DMS79 (cell line): ENCODE data around the gene ZSCAN1.

Source experiments
- DNase-seq: peaks from one replicate; lab custom pipeline; 2025; lab: John Stamatoyannopoulos, UW

Gene ZSCAN1, protein sequence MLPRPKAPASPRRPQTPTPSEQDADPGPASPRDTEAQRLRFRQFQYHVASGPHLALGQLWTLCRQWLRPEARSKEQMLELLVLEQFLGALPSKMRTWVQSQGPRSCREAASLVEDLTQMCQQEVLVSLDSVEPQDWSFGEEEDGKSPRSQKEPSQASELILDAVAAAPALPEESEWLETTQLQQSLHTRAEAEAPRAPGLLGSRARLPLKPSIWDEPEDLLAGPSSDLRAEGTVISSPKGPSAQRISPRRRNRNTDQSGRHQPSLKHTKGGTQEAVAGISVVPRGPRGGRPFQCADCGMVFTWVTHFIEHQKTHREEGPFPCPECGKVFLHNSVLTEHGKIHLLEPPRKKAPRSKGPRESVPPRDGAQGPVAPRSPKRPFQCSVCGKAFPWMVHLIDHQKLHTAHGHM

GRCh38 chr19:58033741-58034476 is at the start of gene ZSCAN1:
TSS of gene ZSCAN1 (plus strand) at chr19:58034025. CDS start at chr19:58037837, 3,812 bp downstream.
- peak; percentile 53 for DNase-seq

GRCh38 chr19:57992841-57993240 is 41.0 kb upstream of the ZSCAN1 start:
- no peak for DNase-seq

GRCh38 chr19:58000677-58001076 is 33.1 kb upstream of the ZSCAN1 start:
- DNase-seq = no peak

DNA sequence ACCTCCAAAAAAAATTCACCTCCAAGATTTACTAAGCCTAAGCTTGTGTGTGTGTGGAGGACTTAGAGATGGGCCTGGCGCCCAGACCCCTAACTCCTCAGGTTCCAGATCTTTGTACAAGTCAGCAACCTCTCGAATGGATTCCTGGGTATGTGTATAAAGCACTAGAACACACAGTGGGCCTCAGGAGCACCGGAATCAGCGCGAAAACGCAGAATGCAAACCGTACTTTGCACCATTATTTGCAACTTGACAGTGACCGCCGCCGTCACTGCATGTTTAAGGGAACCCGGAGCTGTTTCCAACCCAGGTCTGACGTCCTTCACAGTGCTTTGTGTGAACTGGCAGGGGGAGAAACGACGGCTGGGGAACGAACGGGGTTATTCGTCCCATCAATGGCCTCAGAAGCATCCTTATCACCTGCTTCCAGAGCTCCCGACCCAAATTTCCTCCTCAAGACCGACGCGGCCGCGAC is 31.9 kb upstream of the ZSCAN1 start:
- DNase-seq = no peak

DNA sequence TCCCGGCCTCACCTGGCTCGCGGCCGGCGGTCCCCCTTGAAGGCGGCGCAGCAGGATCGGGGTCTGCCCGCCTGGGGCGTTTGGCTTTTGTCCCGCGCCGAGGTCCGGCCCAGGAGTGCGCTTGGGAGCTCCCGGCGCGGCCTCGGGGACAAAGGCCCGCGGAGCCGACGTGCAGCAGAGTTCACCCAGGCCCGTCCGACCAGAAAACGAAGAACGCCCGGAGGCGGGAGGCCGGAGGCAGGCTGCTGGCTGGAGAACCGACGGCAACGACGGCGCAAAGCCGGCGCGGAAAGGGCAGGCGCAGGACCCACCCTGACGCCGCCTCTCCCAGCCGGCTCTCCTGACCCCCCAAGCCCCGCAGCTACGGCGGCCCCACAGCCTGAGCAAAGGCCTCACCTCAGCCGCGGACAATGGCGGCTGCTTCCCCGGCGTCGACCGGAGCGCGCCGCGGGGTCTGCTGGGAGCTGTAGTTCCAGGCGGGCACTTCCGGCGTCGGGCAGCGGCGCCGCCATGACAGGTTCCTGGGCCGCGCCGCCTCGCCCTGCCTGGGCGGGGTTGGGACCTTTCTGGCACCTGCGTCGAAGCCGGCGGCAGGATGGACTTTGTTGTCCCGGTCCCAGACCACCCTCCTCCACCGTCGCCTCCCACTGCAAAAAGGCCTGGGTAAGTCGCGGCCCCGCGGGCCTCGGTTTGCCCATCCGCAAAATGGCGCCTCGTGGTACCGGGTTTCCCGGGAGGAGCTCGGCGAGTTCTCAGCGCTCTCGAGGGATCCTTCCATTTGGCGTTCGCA is 31.2 kb upstream of the ZSCAN1 start, which contains the start of gene ZNF606:
ZNF606 (minus strand) TSS at position 437 of the 790 bp plus-strand sequence. CDS start 1,501 bp downstream, outside the sequence.
- peak; percentile 53 for DNase-seq

DNA sequence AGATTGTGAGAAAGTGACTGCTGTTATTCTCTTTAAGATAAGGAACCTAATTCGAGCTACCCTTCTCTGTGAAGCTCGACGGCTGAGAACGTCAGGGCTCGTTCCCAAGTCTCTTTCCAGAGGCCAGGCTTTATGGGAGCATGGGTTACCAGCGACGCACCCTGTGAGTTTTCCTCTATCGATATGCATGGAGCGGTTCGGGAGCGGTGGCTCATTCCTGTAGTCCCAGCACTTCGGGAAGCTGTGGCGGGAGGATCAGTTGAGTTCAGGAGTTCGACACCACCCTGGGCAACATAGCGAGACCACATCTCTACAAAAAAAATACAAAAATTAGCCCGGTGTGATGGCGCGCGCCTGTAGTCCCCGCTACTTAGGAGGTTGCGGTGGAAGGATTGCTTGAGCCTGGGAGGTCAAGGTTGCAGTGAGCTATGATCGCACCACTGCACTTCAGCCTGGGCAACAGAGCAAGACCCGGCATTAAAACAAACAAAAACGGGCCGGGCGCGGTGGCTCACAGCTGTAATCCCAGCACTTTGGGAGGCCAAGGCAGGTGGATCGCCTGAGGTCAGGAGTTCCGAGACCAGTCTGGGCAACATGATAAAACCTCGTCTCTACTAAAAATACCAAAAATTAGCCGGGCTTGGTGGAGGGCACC is 30.5 kb upstream of the ZSCAN1 start:
- DNase-seq = no peak

DNA sequence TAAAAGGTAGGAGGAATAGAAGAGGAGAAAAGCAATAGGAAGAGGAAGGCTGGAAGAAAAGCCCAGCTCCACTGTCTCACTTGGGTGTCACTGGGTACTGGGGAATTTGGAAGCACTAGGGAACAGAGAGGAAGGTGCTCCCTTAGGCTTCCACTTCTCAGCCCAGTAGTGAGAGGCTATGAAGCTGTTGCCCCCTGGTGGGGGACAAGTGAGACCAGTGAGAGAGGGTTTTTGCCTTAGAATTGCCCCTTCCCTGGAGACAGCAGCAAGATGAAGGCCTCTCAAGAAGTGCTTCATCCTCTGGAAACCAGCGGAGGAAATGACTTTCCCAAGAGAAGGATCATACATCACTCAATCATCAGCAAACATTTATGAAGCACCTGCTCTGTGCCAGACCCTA is 26.5 kb upstream of the ZSCAN1 start:
- no peak for DNase-seq

DNA sequence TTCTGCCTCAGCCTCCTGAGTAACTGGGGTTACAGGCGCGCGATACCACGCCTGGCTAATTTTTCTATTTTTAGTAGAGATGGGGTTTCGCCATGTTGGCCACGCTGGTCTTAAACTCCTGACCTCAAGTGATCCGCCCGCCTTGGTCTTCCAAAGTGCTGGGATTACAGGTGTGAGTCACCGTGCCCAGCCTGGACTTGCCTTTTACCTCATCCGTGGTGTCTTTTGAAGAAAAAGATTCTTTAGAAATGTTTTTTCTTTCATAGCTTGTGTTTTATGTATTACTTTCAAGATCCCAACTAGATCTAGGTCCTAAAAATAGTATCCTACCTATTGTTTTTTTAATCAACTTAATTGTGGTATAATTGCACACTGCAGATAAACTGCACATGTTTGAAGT is 24.9 kb upstream of the ZSCAN1 start:
- DNase-seq = peak; percentile 8

DNA sequence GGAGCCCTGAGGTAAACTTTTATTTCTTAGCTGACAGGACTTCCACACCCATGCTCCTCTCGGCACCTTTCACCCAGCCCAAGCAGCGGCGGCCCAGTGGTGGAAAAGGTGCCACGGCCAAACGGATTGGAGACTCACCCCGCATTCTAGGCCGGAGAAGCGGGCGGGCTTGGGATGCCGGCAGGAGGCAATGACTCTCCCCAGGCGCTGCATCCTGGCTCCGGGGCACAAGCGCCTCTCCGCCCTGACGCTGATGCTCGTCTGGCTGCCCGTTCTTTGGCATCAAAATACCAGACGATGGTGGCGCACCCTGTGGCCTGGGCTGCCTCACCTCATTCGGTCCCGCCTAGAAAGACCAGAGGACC is 24.5 kb upstream of the ZSCAN1 start:
- no peak for DNase-seq

DNA sequence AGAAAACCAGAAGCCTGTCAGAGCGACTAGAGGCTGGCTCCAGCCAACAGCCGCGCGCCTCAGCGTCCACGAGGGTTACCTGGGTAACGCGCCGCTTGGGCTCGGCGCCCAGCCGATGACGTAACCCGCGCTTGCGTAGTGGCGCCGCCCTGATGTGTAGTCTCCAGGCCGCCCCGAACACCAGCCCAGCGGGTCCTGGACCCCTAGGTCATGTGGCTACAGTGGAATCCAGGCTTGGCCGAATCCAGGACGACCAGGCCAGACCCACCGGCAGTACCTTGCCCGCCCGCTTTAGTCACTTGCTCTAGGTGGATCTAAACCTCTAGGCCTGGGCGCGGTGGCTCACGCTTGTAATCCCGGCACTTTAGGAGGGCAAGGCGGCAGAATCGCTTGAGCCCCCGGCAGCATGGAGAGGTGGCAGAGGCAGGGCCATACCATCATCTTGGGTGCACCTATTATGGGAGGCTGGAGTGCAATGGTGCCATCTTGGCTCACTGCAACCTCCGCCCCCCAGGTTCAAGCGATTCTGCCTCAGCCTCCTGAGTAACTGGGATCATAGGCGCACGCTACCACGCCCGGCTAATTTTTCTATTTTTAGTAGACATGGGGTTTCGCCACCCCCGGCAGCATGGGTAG is 24.0 kb upstream of the ZSCAN1 start:
- DNase-seq = peak; percentile 86

GRCh38 chr19:58010507-58010906 is 23.3 kb upstream of the ZSCAN1 start:
- DNase-seq = no peak

DNA sequence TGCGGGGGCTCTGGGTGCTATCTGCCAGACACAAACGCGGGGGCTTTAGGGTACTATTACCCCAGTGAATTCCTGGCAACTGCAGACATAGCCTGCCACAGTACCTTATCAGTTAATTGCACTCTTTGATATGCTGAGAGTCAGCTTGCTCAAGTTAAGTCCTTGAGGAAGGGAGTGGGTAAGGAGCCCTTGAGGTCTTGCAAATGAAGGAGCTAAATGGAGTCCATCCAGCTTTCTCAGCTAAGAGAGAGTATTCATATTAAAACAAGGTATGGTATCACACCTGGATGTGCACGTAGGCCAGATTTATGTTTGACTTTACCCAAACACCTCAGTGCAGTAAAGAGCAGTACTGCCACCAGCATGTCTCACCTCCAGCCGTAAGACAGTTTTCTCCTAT is 19.7 kb upstream of the ZSCAN1 start:
- DNase-seq = no peak

DNA sequence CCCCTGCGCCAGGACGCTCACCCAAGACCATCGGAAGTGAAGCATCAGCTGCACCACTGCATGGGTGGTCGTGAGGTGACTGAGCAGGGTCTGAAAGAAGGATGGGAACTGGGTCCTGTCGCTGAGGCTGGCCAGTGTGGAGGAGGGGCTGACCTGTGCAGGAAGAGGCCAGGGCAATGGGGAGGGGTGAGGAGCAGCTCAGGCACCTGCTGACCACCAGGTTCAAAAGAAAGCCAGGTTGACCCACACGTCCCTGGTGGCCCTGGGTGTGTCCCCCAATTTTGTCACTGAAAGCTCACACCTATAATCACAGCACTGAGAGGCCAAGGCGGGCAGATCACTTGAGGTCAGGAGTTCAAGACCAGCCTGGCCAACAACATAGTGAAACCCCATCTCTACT is 13.7 kb upstream of the ZSCAN1 start:
- no peak for DNase-seq

DNA sequence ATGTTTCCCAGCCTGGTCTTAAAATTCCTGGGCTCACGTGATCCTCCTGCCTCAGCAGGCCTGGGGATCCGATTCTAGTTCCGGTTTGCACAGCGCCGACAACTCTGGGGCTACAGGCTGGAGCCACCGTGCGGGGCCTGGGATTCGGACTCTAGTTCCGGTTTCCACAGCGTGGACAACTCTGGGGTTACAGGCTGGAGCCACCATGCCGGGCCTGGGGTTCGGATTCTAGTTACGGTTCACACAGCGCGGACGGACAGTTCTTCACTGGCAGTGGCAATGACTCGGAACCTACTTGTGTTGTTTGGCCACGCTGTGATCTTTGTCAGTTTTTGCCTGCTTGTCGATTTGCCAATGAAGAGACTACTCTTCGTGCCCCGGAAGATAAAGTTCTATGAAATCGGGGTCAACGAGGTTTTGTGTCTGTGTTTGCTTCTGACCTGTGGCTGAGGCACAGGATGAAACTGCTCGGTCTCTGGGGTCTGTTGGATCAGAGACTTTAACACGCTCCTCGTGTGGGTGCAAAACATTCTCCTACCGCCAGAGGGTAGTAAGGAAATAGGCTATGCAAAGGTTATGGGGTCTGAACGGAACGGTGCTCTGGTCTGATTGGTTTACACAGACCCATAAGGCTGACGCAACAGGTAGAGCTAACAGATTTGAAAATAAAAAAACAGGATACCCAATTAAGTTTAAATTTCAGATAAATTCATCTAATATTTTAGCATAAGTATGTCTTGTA is 12.1 kb upstream of the ZSCAN1 start:
- DNase-seq = peak; percentile 6

- DNase-seq = no peak
Measured at GRCh38 chr19:58022283-58022660, 11.6 kb upstream of the ZSCAN1 start.

DNA sequence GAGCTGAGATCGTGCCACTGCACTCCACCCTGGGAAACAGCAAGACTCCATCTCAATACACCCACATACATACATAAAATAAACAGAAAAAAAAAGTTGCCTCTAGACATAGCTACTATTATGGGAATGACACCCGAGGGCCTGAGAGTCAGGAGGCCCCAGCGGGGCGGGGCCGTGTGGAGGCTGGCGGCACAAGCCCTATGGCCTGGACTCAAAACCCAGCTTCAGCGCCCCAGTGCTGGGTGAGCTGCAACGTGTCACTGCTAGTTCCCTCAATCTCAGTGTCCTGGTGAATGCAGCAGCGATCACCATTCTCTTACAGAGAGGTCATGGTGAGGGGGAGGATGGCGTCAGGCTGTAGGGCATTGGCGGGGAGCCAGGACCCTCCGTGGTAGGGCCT is 9.2 kb upstream of the ZSCAN1 start:
- DNase-seq = no peak

DNA sequence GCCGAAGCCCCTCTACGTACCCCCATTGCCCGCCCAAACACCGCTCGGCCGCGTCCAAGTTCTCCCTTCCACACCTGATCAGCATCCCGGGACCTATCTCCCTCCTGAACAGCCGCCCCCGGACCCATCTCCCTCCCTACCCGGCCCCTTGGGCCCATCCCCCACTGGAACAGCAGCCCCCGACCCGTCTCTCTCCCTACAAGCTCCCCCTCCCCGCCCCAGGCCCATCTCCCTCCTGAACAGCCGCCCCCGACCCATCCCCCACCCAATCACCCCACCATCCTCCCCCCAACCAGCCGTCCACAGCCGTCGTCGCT is 610 bp downstream of the ZSCAN1 start:
- no peak for DNase-seq

DNA sequence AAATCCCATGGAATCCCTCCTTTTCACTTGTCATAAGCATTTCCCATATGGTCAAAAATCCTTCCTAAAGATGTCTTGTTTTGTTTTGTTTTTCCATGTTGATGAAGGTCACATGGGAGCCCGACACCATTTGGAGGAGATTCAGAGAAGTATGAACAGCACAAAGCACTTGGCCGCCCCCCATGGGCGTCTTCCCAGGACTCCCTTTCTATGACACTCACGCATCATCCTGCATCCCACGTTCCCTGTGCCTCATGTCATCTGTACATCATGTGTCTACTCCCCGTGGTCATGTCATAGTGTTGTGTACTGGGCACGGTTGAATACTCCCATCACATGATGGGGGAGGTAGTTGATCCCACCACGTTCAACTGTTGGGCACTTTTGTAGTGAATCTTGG is 2.0 kb downstream of the ZSCAN1 start:
- DNase-seq = no peak

DNA sequence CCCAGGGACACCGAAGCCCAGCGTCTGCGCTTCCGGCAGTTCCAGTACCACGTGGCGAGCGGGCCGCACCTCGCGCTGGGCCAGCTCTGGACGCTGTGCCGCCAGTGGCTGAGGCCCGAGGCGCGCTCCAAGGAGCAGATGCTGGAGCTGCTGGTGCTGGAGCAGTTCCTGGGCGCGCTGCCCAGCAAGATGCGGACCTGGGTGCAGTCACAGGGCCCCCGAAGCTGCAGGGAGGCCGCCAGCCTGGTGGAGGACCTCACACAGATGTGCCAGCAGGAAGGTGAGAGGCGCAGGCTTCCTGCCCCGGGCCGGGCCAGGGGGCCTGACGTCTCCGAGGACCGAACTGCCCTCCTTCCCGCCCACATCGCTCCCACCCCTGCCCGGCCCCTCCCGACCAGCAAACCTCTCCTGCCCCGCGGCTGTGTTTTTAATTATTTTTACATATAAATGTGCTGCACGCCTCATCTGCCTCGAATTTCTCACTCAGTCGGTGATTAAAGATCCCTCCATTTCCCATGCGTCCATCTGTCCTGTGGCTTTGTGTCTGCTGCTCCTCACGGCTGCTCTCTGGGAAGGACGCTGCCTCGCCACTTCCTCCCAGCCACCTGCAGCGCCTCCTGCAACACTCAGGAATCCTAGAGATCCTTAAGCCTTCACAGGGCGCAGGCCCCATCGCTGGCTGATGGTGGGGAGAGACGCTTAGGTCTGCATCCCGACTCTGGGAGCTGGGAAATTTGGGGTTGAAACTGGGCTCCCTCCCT is 4.3 kb downstream of the ZSCAN1 start:
- DNase-seq = peak; percentile 17

- DNase-seq = no peak
Measured at GRCh38 chr19:58038688-58039204, 4.9 kb downstream of the ZSCAN1 start.
